Measurements from ENCODE around the gene RHBDL1. TPM values are rescaled to one million over a fixed set of nuclear protein-coding genes. Genes with fewer than 3 reads are reported as not detected.

The RHBDL1 gene
- total and polyA plus RNA-seq, 9 of the 15 experiments (the other 6 are each of a cell fraction or from before 2014, with no cell fraction given) = 0.03 to 5.6 (median 1.3) TPM; not detected in 1

DNA sequence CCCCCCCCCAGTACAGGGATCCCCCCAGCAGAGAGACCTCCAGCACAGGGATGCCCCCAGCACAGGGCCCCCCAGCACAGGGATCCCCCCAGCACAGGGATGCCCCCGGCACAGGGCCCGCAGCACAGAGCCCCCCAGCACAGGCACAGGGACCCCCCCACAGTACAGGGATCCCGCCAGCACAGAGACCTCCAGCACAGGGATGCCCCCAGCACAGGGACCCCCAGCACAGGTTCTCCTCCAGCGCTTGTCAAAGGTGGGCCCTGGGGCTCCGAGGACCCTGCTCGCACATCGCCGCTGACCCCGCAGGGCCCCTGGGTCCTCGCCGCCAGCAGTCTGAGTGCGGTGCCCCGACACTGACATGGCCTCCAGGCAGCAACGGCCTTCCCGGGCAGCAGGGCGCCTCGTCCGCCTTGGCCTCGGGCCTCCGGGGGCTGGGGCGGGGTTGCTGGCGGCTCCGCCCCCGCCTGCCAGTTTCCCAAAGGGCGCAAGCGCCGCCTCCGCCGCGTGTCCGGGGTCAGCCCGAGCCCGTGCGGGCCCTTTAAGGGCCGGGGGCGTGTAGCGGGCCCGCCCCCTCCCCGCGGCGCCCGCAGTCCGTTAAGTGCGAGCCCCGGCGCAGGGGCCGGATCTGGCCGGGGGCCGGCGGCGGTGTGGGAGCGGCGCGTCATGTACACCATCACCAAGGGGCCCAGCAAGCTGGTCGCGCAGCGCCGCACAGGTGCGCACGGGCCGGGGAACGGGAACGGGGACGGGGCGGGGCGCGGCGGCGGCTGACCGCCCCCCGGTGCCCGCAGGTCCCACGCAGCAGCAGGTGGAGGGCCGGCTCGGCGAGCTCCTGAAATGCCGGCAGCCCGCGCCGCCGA is 33.9 kb upstream of the RHBDL1 start, which contains the start of gene MCRIP2 (continued):
- TF ChIP-seq, protein P1, sequence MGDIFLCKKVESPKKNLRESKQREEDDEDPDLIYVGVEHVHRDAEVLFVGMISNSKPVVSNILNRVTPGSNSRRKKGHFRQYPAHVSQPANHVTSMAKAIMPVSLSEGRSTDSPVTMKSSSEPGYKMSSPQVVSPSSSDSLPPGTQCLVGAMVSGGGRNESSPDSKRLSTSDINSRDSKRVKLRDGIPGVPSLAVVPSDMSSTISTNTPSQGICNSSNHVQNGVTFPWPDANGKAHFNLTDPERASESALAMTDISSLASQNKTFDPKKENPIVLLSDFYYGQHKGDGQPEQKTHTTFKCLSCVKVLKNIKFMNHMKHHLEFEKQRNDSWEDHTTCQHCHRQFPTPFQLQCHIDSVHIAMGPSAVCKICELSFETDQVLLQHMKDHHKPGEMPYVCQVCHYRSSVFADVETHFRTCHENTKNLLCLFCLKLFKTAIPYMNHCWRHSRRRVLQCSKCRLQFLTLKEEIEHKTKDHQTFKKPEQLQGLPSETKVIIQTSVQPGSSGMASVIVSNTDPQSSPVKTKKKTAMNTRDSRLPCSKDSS (IDR thresholded peaks at IDR 0.05; ENCODE audit: low read depth, partially characterized antibody) = no peak
- TF ChIP-seq ZNF239 (CRISPR knock-in tag; IDR thresholded peaks at IDR 0.05) (no peak), ZC3H8 (IDR thresholded peaks at IDR 0.05) (no peak), MAFK (IDR thresholded peaks at IDR 0.05; ENCODE audit: low read length) (no peak), NELFE (IDR thresholded peaks at IDR 0.05; ENCODE audit: insufficient read depth, insufficient read length) (no peak), NR2F6 (CRISPR knock-in tag; IDR thresholded peaks at IDR 0.05) (no peak), TCF3 (CRISPR knock-in tag; IDR thresholded peaks at IDR 0.05) (no peak), ZNF282 (CRISPR knock-in tag; IDR thresholded peaks at IDR 0.05) (no peak), NONO (IDR thresholded peaks at IDR 0.05; ENCODE audit: low read depth in 2 of 2, low read length in 1 of 2) (peak in 1 of 2 experiments; percentile 56; a peak in 2 of 4 replicates), ZNF212 (CRISPR knock-in tag; IDR thresholded peaks at IDR 0.05) (no peak), ZNF707 (CRISPR knock-in tag; conservative IDR thresholded peaks at IDR 0.05) (no peak), RCOR1 (IDR thresholded peaks at IDR 0.05; ENCODE audit: borderline replicate concordance in 1 of 2, low read depth in 2 of 2, low read length in 2 of 2) (peak in 1 of 2 experiments; percentile 35; a peak in 1 of 4 replicates), ZNF785 (CRISPR knock-in tag; IDR thresholded peaks at IDR 0.05) (no peak), ARID2 (IDR thresholded peaks at IDR 0.05) (no peak), ZNF551 (CRISPR knock-in tag; IDR thresholded peaks at IDR 0.05) (no peak), CHD4 (IDR thresholded peaks at IDR 0.05; ENCODE audit: insufficient read depth, insufficient replicate concordance, low read depth, low read length, poor library complexity, severe bottlenecking) (no peak)
- TF ChIP-seq, protein P2, sequence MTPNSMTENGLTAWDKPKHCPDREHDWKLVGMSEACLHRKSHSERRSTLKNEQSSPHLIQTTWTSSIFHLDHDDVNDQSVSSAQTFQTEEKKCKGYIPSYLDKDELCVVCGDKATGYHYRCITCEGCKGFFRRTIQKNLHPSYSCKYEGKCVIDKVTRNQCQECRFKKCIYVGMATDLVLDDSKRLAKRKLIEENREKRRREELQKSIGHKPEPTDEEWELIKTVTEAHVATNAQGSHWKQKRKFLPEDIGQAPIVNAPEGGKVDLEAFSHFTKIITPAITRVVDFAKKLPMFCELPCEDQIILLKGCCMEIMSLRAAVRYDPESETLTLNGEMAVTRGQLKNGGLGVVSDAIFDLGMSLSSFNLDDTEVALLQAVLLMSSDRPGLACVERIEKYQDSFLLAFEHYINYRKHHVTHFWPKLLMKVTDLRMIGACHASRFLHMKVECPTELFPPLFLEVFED (CRISPR knock-in tag; conservative IDR thresholded peaks at IDR 0.05) = no peak
- TF ChIP-seq, protein P3, sequence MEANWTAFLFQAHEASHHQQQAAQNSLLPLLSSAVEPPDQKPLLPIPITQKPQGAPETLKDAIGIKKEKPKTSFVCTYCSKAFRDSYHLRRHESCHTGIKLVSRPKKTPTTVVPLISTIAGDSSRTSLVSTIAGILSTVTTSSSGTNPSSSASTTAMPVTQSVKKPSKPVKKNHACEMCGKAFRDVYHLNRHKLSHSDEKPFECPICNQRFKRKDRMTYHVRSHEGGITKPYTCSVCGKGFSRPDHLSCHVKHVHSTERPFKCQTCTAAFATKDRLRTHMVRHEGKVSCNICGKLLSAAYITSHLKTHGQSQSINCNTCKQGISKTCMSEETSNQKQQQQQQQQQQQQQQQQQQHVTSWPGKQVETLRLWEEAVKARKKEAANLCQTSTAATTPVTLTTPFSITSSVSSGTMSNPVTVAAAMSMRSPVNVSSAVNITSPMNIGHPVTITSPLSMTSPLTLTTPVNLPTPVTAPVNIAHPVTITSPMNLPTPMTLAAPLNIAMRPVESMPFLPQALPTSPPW (CRISPR knock-in tag; IDR thresholded peaks at IDR 0.05) = peak; percentile 86
- TF ChIP-seq, protein P4, sequence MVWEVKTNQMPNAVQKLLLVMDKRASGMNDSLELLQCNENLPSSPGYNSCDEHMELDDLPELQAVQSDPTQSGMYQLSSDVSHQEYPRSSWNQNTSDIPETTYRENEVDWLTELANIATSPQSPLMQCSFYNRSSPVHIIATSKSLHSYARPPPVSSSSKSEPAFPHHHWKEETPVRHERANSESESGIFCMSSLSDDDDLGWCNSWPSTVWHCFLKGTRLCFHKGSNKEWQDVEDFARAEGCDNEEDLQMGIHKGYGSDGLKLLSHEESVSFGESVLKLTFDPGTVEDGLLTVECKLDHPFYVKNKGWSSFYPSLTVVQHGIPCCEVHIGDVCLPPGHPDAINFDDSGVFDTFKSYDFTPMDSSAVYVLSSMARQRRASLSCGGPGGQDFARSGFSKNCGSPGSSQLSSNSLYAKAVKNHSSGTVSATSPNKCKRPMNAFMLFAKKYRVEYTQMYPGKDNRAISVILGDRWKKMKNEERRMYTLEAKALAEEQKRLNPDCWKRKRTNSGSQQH (CRISPR knock-in tag; IDR thresholded peaks at IDR 0.05) = no peak
- TF ChIP-seq, protein P5, sequence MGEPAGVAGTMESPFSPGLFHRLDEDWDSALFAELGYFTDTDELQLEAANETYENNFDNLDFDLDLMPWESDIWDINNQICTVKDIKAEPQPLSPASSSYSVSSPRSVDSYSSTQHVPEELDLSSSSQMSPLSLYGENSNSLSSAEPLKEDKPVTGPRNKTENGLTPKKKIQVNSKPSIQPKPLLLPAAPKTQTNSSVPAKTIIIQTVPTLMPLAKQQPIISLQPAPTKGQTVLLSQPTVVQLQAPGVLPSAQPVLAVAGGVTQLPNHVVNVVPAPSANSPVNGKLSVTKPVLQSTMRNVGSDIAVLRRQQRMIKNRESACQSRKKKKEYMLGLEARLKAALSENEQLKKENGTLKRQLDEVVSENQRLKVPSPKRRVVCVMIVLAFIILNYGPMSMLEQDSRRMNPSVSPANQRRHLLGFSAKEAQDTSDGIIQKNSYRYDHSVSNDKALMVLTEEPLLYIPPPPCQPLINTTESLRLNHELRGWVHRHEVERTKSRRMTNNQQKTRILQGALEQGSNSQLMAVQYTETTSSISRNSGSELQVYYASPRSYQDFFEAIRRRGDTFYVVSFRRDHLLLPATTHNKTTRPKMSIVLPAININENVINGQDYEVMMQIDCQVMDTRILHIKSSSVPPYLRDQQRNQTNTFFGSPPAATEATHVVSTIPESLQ (CRISPR knock-in tag; IDR thresholded peaks at IDR 0.05) = no peak

Measured in K562 (cell line).